ENCODE data around the gene NUP88. TPM values are rescaled to one million over a fixed set of nuclear protein-coding genes. Genes with fewer than 3 reads are reported as not detected.
A peak's percentile ranks its signal among the peaks of the same experiment; 100 is the strongest.

NUP88 gene
- total RNA-seq, 1 donor: 66.6 TPM

GRCh38 chr17:5410594-5411272 lies 8.7 kb downstream of the NUP88 start:
- Histone ChIP-seq H3K79me2 (ENCODE audit: insufficient read depth, low read length) (peaks cover 22% of the 10 kb centered on the region), H3K36me3 (ENCODE audit: insufficient read depth, low read length) (peaks cover 78% of the 10 kb centered on the region), H4K20me1 (ENCODE audit: insufficient read depth, low read length) (peaks cover 18% of the 10 kb centered on the region), H3K27ac (ENCODE audit: low read depth, low read length) (no peak overlapping the region), H3K4me3 (ENCODE audit: insufficient read depth, low read length) (no peak overlapping the region), H3K4me1 (ENCODE audit: insufficient read depth, low read length) (peaks cover 18% of the 10 kb centered on the region), H3K27me3 (ENCODE audit: insufficient read depth, low read length) (no peaks in the 10 kb centered on the region), H3K9me3 (ENCODE audit: low read depth, low read length) (no peaks in the 10 kb centered on the region), H2AFZ (ENCODE audit: low read length) (no peak overlapping the region), H3K4me2 (ENCODE audit: insufficient read depth, low read length) (no peak overlapping the region)
- no peak for TF ChIP-seq CTCF (IDR thresholded peaks at IDR 0.05; ENCODE audit: extremely low read depth, low read depth, low read length)
- DNase-seq (ENCODE audit: insufficient read length, low spot score, missing footprints): no peak

- Histone ChIP-seq H4K20me1 (ENCODE audit: insufficient read depth, low read length) (peaks cover 10% of the 10 kb centered on the region), H3K36me3 (ENCODE audit: insufficient read depth, low read length) (peaks cover 87% of the 10 kb centered on the region), H2AFZ (ENCODE audit: low read length) (no peak overlapping the region), H3K27ac (ENCODE audit: low read depth, low read length) (no peak overlapping the region), H3K4me2 (ENCODE audit: insufficient read depth, low read length) (no peak overlapping the region), H3K27me3 (ENCODE audit: insufficient read depth, low read length) (no peaks in the 10 kb centered on the region), H3K4me1 (ENCODE audit: insufficient read depth, low read length) (peaks cover 4% of the 10 kb centered on the region), H3K79me2 (ENCODE audit: insufficient read depth, low read length) (peaks cover 16% of the 10 kb centered on the region), H3K9me3 (ENCODE audit: low read depth, low read length) (no peaks in the 10 kb centered on the region), H3K4me3 (ENCODE audit: insufficient read depth, low read length) (no peak overlapping the region)
- no peak for TF ChIP-seq CTCF (IDR thresholded peaks at IDR 0.05; ENCODE audit: extremely low read depth, low read depth, low read length)
- peak; percentile 59 for DNase-seq (ENCODE audit: insufficient read length, low spot score, missing footprints)
These were observed 11.3 kb downstream of the NUP88 start for GRCh38 chr17:5408186-5408585.

- no peaks in the 10 kb centered on the region for H3K4me1 ChIP-seq (ENCODE audit: insufficient read depth, low read length)
- no peaks in the 10 kb centered on the region for H4K20me1 ChIP-seq (ENCODE audit: insufficient read depth, low read length)
- H3K79me2 ChIP-seq (ENCODE audit: insufficient read depth, low read length): no peaks in the 10 kb centered on the region
- no peak overlapping the region for H2AFZ ChIP-seq (ENCODE audit: low read length)
- no peak overlapping the region for H3K27ac ChIP-seq (ENCODE audit: low read depth, low read length)
- H3K36me3 ChIP-seq (ENCODE audit: insufficient read depth, low read length): peaks cover 83% of the 10 kb centered on the region
- H3K4me3 ChIP-seq (ENCODE audit: insufficient read depth, low read length): no peak overlapping the region
- no peak overlapping the region for H3K4me2 ChIP-seq (ENCODE audit: insufficient read depth, low read length)
- TF ChIP-seq CTCF (IDR thresholded peaks at IDR 0.05; ENCODE audit: extremely low read depth, low read depth, low read length): no peak
- no peaks in the 10 kb centered on the region for H3K27me3 ChIP-seq (ENCODE audit: insufficient read depth, low read length)
- no peaks in the 10 kb centered on the region for H3K9me3 ChIP-seq (ENCODE audit: low read depth, low read length)
- peak; percentile 15 for DNase-seq (ENCODE audit: insufficient read length, low spot score, missing footprints)
These were observed 14.1 kb downstream of the NUP88 start for GRCh38 chr17:5405400-5405799.

DNA sequence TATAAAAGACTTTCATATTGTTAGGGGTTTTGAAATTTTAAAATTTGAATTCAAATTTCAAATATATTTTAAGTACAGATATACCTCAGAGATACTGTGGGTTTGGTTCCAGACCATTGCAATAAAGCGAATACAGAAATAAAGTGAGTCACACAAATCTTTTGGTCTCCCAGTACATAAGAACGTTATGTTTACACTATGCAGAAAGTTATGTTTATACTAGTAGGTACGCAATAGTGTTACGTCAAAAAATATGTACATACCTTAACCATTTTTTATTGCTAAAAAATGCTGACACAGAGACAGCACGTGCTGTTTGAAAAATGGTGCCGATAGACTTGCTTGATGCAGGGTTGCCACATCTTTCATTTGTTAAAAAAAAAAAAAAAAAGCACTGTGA lies 19.7 kb downstream of the NUP88 start:
- Histone ChIP-seq H4K20me1 (ENCODE audit: insufficient read depth, low read length) (no peaks in the 10 kb centered on the region), H3K4me2 (ENCODE audit: insufficient read depth, low read length) (no peak overlapping the region), H2AFZ (ENCODE audit: low read length) (no peak overlapping the region), H3K4me3 (ENCODE audit: insufficient read depth, low read length) (no peak overlapping the region), H3K36me3 (ENCODE audit: insufficient read depth, low read length) (peaks cover 65% of the 10 kb centered on the region), H3K4me1 (ENCODE audit: insufficient read depth, low read length) (no peaks in the 10 kb centered on the region), H3K27me3 (ENCODE audit: insufficient read depth, low read length) (no peaks in the 10 kb centered on the region), H3K79me2 (ENCODE audit: insufficient read depth, low read length) (no peaks in the 10 kb centered on the region), H3K9me3 (ENCODE audit: low read depth, low read length) (no peaks in the 10 kb centered on the region), H3K27ac (ENCODE audit: low read depth, low read length) (no peak overlapping the region)
- TF ChIP-seq CTCF (IDR thresholded peaks at IDR 0.05; ENCODE audit: extremely low read depth, low read depth, low read length): no peak
- DNase-seq (ENCODE audit: insufficient read length, low spot score, missing footprints): no peak
